NCI-H345 treated with DMSO at 0.1 percent for 48 hours (cell line): Measurements from ENCODE around the gene NKAIN2.

Experiments
- DNase-seq: peaks from one replicate; lab custom pipeline; 2025; ENCODE audit not compliant: unreplicated experiment; lab: John Stamatoyannopoulos, UW

Gene NKAIN2

GRCh38 chr6:124479991-124480430 is 676.3 kb downstream of the NKAIN2 start:
- DNase-seq: no peak

GRCh38 chr6:124482071-124482491 is 678.4 kb downstream of the NKAIN2 start:
- DNase-seq: no peak

- DNase-seq: no peak
These were observed 684.2 kb downstream of the NKAIN2 start for GRCh38 chr6:124487623-124488431.

GRCh38 chr6:124490122-124490521 is 686.5 kb downstream of the NKAIN2 start:
- DNase-seq: no peak

- no peak for DNase-seq
These were observed 689.6 kb downstream of the NKAIN2 start for GRCh38 chr6:124493259-124493658.

- no peak for DNase-seq
These were observed 691.4 kb downstream of the NKAIN2 start for GRCh38 chr6:124494956-124495664.

- no peak for DNase-seq
These were observed 692.1 kb downstream of the NKAIN2 start for GRCh38 chr6:124495665-124496190.

GRCh38 chr6:124496334-124496733 is 692.7 kb downstream of the NKAIN2 start:
- DNase-seq: no peak

GRCh38 chr6:124512431-124512830 is 708.8 kb downstream of the NKAIN2 start:
- DNase-seq: no peak

GRCh38 chr6:124517339-124517738 is 713.7 kb downstream of the NKAIN2 start:
- DNase-seq: no peak

GRCh38 chr6:124520514-124520913 is 716.8 kb downstream of the NKAIN2 start:
- no peak for DNase-seq

- DNase-seq: no peak
These were observed 718.7 kb downstream of the NKAIN2 start for GRCh38 chr6:124522335-124522734.

GRCh38 chr6:124524491-124525200 is 721.0 kb downstream of the NKAIN2 start:
- no peak for DNase-seq

- DNase-seq: no peak
These were observed 727.3 kb downstream of the NKAIN2 start for GRCh38 chr6:124530926-124531325.

- DNase-seq: no peak
These were observed 731.6 kb downstream of the NKAIN2 start for GRCh38 chr6:124535299-124535698.

GRCh38 chr6:124535746-124536145 is 732.1 kb downstream of the NKAIN2 start:
- DNase-seq: no peak

- DNase-seq: no peak
These were observed 732.6 kb downstream of the NKAIN2 start for GRCh38 chr6:124536157-124536841.

GRCh38 chr6:124536842-124537191 is 733.2 kb downstream of the NKAIN2 start:
- DNase-seq: peak; percentile 4

GRCh38 chr6:124539096-124539495 is 735.4 kb downstream of the NKAIN2 start:
- DNase-seq: no peak

GRCh38 chr6:124541573-124541972 is 737.9 kb downstream of the NKAIN2 start:
- no peak for DNase-seq

GRCh38 chr6:124546601-124547000 is 742.9 kb downstream of the NKAIN2 start:
- DNase-seq: no peak
